GM21737 (cell line): ENCODE measurements around the gene EMP2.

Source experiments
- ATAC-seq: cut with Tn5 transposase; IDR thresholded peaks from one replicate; pipeline ENCODE4 v1.9.1; 2021; ENCODE audit warnings: mild to moderate bottlenecking, moderate library complexity; ENCODE audit not compliant: unreplicated experiment

Gene EMP2

DNA sequence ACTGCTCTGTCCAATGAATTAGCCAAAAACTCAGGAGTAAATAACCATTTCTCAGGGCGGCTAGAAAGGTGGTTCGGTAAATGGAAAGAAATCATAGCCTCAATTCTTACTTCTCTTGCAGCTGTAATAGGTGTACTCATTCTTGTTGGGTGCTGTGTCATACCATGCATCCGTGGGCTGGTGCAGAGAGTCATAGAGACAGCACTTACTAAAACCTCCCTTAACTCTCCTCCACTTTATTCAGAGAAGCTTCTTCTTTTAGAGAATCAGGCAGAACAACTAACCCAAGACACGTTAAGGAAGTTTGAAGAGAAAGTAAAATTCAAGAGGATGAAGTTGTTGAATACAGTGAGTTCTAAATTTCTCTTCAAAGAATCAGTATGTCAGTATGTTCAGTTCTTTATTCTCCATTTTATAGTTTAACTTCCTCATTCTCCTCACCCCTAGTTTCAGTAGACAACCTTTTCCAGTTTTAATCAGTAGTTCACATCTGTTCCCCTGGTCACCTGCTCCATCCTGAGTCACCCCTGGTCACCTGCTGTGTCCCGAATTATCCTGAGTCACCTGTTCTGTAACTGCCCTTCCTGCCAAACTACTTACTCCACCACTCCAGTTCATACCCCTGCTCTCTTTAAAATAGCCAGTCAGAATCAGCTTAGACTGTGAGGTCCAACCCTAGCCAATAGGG, 85.9 kb downstream of the EMP2 start:
- ATAC-seq: no peak

DNA sequence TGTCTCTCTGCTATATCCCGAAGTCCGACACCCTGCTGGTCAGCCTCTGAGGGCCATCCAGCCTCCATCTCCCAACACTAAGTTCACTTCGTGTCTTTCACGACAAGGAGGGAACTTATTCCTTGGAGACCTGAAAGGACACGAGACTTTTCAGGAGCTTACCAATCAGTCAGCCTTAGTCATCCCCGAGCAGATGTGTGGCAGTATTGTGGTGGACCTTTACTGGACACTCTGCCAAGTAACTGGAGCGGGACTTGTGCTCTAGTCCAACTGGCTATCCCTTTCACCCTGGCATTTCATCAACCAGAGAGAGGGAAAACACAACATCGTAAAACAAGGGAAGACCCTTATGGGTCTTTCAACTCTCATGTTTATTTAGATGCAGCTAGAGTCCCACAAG, 87.1 kb downstream of the EMP2 start:
- no peak for ATAC-seq

DNA sequence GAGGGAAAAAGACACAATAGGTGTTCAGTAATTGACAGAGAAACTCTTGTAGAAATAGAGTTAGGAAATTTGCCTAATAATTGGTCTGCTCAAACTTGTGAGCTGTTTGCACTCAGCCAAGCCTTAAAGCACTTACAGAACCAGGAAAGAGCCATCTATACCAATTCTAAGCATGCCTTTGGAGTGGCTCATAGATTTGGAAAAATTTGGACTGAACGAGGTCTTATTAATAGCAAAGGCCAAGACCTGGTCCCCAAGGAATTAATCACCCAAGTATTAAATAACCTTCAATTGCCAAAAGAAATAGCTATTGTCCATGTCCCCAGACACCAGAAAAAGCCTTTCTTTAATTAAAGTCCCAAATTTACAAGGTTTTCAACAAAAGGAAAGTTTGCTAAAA, 90.3 kb downstream of the EMP2 start:
- no peak for ATAC-seq

DNA sequence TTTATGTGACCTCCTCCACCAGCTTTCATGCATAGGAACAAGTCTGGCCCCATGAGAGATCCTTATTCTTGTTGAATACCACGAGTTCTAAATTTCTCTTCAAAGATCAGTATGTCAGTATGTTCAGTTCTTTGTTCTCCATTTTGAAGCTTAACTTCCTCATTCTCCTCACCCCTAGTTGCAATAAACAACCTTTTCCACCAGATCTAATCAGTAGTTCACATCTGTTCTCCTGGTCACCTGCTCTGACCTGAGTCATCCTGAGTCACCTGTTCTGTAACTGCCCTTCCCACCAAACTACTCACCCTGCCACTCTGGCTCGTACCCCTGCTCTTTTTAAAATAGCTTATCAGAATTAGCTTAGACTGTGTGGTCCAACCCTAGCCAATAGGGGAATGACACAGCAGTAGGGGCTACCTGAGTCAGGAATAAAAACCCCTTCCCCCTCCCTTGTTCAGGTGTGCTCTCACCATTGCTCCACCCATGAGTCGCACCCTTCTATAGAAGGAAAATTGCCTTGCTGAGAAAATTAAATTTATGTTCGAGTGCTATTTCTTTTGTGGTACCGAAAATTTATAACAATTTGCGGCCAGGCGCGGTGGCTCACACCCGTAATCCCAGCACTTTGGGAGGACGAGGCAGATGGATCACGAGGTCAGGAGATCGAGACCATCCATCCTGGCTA, 94.6 kb downstream of the EMP2 start:
- no peak for ATAC-seq

DNA sequence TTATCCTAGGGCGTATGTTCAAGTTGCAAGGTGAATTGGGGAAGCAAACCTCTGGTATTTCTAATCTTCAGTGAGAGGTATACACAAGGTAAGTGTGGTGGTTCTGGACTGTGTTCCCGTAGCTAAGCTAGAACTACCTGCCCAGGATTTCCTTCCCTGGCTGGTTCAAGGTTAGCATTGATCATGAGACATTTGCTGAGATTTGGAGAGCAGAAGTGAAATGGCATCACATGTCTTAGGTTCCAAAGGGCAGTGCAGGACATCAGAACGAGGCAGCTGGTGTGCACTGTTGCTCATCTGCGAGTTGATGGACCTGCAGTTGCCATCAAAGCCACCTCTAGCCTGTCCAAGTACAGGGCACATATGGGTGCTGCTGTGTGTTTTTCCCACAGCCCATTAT, 95.2 kb downstream of the EMP2 start:
- no peak for ATAC-seq

DNA sequence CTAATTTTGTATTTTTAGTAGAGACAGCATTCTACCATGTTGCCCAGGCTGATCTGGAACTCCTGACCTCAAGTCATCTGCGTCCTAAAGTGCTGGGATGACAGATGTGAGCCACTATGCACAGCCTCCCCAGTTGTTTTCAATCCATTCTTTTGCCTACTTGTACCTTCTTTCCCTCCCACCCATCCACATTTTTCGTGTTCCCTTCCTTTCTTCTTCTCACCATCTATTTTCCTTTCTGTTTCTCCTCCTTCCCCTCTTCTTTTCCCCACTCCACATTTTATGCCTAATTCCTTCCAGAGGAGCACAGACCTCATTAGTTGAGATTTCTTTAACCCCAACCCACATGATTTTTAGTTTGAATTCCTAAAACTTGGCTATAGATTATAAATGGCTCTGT, 100.2 kb downstream of the EMP2 start:
- no peak for ATAC-seq
